CD4-positive, alpha-beta T cell treated with Interleukin-6 at 100 ng/mL for 8 hours (primary cell): ENCODE data around the gene PALM.
"Not testable (repeated sequence)": the region's sequence is repeated elsewhere in the genome, so short reads cannot be mapped to it uniquely, and the experiment has no call there.

Source experiments
- DNase-seq: peaks from one replicate; pipeline ENCODE4 v3.0.0-alpha.2; 2020; ENCODE audit warnings: mixed read lengths, low spot score

The PALM gene

DNA sequence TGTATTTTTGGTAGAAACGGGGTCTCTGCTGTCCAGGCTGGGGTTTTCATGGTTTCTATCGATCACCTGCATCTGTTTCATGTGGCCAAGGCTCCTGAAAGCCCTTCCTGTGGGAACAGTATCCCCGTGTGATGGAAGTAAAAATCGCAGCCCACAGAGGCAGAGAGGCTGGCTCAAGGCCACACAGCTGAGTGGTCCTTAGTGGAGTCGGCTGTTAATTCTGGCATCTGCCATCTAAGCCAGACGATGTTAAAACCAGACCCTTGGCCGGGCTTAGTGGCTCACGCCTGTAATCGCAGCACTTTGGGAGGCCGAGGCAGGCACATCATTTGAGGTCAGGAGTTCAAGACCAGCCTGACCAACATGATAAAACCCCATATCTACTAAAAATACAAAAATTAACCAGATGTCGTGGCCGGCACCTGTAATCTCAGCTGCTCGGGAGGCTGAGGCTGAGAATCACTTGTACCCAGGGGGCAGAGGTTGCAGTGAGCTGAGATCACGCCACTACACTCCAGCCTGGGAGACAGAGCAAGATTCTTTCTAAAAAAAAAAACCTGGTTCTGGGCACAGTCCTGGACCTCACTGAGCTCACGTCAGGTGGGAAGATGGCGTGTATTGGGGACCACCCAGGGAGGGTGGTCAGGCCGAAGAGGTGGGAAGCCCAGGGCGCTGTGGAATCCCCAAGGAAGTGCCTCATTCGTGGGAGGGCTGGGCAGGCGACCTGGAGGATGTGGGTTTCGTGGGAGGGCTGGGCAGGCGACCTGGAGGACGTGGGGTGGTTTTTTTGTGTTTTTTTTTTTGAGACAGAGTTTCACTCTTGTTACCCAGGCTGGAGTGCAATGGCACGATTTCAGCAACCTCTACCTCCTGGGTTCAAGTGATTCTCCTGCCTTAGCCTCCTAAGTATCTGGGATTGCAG, 23.7 kb downstream of the PALM start:
- no peak for DNase-seq

DNA sequence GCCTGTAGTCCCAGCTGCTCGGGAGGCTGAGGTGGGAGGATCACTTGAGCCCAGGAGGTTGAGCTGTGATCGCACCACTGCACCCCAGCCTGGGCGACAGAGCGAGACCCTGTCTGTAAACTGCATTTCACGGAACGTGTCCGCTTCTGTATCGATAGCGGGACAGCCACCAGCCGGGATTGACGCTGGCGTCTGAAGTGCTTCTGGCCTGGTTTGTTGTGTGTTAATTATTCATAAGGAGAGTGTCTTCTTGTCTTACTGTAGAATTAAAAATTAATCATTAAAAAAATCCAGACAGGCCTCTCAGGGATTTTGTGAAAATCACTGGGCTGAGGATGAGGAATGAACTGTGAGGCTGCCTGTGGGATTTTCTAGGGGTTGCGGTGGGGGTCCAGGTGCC, 26.0 kb downstream of the PALM start:
- DNase-seq: no peak

DNA sequence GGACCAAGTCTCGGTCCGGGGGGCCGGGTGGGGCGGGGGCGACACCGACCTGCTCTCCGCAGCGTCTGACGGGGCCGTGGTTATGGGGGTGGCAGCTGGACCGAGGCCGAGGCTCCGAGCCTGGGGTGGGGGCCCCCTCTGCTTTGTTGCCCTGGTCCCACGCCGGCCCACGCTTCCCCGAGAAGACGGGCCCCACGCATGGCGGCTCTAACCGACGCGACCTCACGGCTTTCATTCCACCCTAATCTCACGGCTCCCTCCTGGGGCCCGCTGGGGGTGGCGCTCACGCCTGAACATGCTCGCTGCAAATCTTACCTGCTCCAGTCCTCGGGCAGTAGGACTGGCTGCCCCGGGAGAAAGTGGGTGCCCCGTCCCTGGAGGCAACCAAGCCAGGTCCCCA, 27.4 kb downstream of the PALM start:
- DNase-seq: no peak

DNA sequence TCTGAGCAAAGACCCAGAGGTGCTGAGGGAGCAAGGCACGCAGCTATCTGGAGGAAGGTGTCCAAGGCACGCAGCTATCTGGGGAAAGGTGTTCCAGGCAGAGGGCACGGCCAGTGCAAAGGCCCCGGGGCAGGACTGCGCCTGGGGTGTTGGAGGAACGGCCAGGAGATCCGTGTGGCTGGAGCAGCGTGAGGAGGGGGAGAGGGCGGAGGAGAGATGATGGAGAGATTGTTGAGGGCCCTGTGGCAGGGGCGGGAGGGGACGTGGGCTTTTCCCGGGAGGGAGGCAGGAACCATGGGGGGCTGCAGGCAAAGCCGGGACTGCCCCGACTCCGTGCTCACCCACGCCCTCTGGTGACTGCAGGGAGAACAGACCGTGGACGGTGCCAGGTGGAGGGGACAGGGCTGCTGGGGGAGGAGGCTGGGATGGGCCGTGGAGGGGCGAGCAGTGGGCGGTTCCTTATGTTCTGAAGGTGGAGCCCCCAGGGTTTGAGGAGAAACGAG, 28.9 kb downstream of the PALM start:
- DNase-seq: peak; percentile 42

DNA sequence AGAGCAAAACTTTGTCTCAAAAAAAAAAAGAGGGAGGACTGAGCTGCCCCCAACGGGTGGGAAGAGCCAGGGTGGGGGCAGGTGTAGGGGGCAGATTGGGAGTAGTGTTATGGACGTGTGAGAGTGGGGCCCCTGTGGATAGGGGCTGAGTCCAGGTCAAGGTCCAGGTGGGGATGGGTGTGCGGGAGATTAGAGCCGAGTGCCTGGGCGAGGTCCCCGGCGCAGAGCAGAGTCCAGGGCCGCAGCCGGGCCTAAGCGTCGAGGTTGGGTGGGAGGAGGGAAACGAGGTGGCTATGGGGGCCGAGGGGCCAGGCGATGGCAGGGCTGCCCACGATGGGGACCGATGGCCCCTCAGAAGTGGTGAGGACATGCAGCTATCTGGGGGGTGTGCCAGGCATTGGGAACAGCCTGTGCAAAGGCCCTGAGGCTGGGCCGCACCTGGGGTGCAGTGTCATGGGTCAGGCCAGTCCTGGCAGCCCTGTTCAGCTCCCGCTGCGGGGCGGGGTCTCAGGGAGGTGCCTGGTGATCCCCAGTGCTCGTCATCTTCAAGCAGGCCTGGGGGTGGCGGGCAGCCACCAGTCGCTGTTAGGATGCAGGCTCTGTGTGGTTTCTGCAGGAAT, 29.9 kb downstream of the PALM start:
- no peak for DNase-seq

DNA sequence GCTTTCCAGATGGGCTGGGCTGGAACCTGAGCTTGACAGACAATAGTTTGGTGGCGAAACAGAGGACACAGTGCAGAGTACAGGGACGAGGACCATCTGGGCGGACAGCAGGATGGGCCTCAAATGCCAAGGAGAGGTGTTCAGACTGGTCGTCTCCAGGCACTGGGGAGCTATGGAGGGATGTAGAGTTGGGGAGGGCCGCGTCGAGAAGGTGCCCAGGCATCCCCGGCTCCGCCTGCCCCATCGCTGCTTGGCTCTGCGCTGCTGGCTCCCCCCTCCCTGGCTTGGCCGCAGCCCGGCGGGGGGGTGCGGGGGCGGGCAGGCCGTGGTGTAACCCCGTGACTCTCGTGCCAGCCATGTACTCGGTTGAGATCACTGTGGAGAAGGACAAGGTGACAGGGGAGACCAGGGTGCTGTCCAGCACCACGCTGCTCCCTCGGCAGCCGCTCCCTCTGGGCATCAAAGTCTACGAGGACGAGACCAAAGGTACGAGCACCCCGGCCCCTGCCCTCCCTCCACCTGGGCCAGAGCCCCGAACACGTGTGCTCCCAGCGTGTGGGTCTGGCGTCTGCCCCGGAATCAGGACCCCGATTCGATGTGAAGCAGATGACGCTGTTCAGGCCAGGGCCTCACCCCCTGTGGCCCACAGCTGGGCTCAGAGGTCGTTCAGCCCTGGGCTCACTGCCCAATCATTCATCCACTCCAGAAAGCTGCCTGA, 31.4 kb downstream of the PALM start:
- no peak for DNase-seq

DNA sequence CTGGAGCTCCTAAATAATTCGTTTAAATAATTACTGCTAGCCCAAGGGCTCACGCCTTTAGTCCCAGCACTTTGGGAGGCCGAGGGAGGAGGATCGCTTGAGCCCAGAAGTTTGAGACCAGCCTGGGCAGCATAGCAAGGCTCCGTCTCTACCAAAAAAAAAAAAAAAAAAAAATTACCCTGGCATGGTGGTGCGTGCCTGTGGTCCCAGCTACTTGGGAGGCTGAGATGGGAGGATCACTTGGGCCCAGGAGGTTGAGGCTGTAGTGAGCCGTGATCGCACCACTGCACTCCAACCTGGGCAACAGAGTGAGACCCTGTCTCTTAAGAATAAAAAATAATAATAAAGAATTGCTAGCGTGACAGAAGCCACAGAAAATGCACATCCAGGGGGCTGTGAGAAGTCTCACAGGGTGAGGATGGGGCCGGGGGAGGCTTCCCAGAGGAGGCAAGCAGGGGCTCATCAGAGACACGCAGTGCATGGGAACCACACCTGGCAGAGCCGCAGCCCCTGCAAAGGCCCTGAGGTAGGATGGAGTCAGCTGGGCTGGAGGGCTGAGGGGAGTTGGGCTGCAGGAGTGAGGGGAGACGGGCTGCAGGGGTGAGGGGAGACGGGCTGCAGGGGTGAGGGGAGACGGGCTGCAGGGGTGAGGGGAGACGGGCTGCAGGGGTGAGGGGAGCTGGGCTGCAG, 32.2 kb downstream of the PALM start:
- DNase-seq: not testable (repeated sequence)

DNA sequence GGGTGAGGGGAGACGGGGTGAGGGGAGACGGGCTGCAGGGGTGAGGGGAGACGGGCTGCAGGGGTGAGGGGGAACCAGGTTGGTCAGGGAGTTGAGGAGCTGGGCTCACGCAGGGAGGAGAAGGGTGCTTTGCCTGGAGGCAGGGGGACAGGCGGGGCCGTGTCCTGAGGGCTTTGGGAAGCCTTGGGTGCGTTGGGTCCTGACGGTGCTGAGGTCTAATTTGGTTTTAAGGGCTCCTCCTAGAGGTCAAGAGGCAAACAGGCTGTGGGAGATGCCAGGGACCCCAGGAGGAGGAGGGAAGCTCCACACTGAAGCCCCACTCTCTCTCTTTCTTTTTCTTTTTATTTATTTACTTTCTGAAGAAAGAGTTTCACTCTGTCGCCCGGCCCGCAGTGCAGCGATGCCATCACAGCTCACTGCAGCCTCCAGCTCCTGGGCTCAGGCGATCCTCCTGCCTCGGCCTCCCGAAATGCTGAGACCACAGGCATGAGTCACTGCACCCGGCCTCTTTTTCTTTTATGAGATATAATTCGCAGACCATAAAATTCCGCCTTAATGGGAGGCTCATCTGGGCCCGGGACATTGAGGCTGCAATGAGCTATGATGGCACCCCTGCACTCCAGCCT, 32.9 kb downstream of the PALM start:
- no peak for DNase-seq

DNA sequence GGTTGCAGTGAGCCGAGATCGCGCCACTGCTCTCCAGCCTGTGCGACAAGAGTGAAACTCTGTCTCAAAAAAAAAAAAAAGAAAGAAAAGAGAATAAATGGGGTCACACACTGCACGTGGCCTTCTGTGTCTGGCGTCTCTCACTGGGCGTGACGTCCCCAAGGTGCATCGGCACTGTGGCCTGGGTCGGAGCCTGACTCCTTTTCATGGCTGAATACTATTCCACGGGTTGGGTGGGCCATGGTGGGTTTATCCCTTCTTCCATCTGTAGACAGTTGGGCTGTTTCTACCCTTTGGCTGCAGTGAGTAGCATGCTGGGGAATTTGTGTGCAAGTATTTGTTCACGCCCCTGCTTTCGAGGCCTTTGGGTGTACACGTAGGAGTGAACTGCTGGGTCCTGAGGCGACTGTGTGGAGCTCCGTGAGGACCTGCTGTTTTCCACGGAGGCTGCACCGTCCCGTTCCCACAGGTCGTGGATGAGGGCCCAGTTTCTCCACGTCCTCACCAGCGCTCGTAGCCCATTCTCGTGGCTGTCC, 33.9 kb downstream of the PALM start:
- DNase-seq: no peak

DNA sequence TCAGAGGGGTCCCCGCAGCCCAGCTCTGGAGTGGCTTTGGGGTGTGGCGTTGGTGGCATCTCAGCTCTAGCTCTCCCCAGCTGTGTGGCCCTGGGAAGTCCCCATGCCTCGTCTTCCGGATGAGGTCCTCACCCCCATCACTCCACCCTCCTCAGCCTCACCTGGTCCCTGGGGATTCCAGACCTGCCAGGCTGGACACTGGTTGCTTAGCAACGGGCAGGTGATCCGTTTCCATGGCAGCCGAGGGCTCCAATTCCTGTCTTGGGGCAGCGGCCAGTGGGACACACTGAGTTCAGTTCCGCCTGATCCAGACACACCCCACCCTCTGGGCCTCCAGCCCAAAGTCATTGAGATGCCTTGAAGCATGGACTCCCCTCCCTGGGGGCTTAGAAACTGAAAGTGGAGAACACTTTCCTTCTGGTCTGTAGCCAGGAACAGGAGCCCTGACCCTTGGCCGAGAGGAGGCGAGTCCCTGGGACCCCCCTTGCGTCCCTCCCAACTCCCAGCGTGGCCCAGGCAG, 34.5 kb downstream of the PALM start:
- DNase-seq: no peak

DNA sequence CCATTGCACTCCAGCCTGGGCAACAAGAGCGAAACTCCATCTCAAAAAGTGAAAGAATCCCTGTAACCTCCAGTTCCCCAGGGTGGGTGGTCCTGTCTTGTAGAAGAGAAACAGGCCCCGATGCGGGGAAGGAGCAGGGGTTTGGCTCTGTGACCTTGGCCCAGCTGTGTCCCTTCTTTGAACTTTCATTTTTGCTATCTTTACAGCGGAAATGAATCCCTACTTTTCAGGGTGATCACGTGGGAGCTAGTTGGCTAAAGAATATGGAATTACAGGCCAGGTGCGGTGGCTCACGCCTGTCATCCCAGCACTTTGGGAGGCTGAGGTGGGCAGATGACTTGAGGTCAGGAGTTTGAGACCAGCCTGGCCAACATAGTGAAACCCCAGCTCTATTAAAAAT, 36.4 kb downstream of the PALM start:
- not testable (repeated sequence) for DNase-seq

DNA sequence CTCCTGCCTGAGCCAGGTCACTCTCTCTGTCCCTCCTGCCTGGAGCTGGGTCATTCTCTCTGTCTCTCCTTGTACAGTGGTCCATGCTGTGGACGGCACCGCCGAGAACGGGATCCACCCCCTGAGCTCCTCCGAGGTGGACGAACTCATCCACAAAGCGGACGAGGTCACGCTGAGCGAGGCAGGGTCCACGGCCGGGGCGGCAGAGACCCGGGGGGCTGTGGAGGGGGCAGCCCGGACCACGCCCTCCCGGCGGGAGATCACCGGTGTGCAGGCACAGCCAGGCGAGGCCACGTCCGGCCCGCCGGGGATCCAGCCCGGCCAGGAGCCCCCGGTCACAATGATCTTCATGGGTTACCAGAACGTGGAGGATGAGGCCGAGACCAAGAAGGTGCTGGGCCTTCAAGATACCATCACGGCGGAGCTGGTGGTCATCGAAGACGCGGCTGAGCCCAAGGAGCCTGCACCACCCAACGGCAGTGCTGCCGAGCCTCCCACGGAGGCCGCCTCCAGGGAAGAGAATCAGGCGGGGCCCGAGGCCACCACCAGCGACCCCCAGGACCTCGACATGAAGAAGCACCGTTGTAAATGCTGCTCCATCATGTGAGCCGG, 37.6 kb downstream of the PALM start:
- DNase-seq: no peak

DNA sequence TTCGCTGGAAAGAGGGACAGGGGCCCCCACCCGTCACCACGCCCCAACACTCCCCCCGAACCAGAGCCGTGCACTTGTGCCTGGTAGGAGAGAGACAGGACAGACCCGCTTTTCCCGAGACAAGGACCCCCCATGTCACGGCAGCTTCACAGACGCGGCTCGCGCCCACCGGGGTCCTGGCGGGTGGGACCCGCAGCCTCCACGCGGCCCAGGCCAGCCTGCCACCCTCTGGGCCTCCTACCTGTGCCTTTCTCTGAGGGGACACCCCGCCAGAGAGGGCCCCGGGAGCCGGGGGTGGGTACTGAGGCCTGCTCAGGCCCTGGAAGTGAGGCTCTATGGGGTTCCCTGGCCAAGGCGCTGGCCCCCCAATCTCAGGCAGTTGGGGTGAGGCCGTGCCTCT, 38.2 kb downstream of the PALM start:
- no peak for DNase-seq

DNA sequence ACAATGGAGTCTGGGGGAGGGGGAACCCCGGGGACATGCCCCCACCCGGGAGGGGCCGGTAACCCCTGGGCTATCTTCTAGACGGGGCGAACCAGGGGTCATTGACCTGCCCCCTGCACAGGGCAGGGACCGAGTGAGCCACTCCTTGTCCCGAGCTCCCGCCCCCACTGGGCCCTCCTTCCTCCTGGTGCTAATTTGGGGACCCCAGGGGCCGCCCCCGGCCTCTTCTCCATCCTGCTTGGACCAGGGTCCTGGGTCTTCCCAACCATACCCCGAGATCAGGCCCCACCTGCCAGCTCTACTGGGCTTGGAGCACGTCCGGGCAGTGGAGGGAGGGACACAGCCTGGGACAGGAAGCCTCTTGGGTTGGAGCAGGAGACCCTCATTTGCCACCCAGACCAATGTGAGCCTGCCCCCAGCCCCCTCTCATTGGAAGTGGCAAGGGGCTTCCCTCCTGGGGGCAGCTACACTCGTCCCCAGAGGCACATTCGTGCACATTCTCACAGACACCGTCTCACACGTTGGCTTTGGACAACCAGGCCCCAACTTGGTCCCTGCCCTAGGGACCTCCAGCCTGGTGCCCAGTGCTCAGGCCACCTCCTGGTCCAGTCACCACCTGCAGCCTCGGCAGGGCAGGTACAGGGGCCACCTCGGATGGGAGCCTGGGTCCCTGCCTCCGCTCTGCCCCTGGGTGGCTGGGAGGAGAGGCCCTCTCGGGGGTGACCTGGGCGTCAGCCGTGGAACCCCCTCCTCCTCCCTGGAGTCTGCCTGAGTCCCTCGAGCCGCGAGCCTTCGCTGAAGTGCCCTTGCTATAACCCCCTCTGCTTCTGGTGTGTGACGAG, 38.9 kb downstream of the PALM start:
- no peak for DNase-seq

DNA sequence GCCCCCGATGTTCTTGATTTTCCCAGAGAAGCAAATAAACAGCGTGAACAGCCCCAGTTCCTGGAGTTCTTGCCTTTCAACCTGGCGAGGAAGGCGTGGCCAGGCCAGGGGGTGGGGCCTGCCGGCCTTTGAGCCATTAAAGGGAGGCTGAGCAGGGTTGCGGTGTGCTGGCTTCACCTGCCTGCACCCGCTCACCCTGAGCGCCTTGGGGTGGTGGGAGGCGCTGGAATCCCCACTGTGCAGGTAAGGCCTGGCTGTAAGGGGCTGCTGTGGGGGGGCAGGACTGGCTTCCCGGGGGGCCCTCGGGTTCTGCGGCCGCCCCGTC, 39.5 kb downstream of the PALM start:
- DNase-seq: no peak

DNA sequence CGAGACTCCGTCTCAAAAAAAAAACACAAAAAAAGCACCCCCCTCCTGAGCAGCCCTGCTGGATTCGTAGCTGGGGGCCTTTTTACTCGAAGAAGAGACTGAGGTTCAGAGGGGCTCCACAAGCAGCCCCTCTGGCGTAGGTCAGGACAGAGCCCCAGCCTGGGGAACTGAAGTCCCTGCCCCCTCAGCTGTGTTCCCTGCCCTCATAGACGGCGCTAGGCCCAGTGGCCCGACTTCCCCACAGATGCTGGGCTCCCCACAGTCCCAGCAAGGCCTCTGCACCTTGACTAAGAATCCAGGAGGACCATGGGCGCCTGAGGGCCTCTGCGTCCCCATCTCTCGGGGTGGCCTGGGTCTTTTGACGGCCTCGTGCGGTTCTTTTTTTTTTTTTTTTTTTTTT, 41.1 kb downstream of the PALM start:
- no peak for DNase-seq

DNA sequence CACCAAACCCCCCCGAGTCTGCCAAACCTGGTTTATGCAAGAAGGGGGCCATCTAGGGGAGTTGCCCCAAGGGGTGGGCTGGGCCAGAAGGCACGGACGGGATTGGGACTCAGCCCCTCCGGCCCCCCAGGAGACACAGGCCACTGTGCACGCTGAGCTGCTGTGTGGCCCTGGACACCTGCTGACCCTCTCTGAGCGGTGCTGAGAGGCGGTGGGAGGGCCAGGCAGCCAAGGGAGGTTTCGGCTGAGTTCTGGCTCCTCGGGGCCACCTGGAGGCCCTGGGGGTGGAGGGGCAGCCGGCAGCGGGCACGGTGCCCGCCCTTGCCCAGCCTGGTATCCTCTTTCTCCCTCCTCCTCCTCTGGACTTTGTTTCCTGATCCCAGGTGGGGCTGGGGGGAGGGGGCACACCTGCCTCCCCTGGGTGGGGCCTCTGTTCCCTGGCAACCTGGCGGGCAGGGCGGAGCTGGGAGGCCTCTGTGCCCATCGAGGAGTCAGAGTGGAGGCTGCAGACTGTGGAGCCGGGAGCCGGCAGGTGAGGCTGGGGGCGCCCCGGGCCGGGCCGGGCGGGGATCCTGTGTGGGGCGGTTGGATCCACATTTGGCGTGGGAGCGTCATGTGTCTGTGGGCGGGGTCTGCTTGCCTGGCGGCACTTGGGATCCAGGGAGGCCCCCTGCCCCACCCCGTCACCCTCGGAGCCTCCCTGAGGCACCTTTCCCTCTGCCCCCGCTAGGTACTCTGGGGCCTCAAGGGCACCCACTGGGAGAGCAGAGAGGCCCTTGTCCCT, 42.1 kb downstream of the PALM start, which contains the start of gene MISP:
TSS of gene MISP (plus strand) at position 473 of the 784 bp plus-strand sequence. CDS start 5,835 bp downstream, outside the sequence.
- DNase-seq: no peak

DNA sequence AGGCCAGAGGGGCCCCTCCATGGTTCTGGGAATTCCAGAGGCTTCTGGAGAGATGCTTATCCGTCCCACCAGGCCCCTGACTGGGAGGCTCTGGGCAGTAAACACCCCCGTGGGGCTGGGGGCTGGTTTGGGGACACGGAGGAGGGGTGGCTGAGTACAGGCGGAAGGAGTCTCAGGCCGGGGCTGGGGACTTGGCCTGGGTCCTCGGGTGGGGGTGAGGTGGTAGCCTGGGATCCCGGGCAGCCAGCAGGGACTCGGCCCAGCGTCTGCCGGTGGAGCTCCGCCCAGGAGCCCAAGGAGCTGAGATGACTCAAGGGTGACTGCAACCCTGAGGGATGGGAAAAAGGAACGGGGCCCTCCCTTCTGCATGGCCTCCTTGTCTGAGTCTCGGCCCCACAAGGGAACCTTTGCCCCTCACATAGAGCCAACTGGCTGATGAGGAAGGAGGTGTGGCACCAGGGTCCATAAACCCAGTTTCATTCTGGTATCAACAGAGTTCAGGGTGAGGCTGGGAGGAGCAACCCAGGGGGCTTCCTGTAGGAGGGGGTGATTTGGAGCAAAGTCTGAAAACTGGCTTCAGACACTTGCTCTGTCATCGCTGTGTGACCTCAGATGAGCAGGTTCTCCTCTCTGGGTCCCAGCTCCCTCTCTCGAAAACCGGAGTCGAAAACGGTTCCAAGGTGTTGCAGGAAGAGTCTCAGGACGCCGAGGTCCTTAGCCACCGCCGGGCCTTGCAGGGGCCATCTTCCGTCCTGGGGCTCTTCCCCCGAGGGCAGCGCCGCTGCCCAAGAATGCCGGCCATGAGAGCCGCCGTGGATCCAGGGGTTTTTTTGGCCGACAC, 43.0 kb downstream of the PALM start:
- DNase-seq: no peak
